ENCODE results near the gene ADGRA3. TPM values are rescaled to one million over a fixed set of nuclear protein-coding genes. Genes with fewer than 3 reads are reported as not detected.

ADGRA3 gene
- total RNA-seq, 2 donors from 2014 or later: 32.0 to 33.8 TPM

DNA sequence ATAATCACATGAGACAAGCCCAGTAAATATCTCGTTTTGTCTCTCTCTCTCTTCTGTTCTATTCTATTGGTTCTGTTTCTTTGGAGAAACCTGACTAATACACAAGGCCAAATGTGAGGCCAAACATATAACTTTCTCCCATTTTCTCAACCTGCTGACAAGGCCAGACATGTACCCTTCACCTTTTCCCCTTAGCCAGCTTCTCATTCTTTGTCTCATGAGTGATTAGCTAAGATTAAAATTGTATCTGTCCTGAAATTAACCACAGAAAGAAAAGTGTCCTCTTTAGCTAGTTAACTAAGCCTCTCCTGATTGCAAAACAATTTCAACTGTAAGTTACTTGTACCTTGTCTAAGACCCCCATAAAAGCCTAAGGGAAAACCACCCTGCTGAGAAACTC is 18.5 kb upstream of the ADGRA3 start:
- no peak for DNase-seq (ENCODE audit: low spot score)
- no peak overlapping the region for H3K27ac ChIP-seq
- no peaks in the 10 kb centered on the region for H3K4me1 ChIP-seq (replicated peaks)
- no peaks in the 10 kb centered on the region for H3K27me3 ChIP-seq (replicated peaks; ENCODE audit: insufficient read depth)
- H3K4me3 ChIP-seq: no peak overlapping the region
- H3K36me3 ChIP-seq: no peaks in the 10 kb centered on the region
- TF ChIP-seq POLR2AphosphoS5 (IDR thresholded peaks at IDR 0.05): no peak
- no peak for TF ChIP-seq POLR2A (IDR thresholded peaks at IDR 0.05)
- TF ChIP-seq, protein P1, sequence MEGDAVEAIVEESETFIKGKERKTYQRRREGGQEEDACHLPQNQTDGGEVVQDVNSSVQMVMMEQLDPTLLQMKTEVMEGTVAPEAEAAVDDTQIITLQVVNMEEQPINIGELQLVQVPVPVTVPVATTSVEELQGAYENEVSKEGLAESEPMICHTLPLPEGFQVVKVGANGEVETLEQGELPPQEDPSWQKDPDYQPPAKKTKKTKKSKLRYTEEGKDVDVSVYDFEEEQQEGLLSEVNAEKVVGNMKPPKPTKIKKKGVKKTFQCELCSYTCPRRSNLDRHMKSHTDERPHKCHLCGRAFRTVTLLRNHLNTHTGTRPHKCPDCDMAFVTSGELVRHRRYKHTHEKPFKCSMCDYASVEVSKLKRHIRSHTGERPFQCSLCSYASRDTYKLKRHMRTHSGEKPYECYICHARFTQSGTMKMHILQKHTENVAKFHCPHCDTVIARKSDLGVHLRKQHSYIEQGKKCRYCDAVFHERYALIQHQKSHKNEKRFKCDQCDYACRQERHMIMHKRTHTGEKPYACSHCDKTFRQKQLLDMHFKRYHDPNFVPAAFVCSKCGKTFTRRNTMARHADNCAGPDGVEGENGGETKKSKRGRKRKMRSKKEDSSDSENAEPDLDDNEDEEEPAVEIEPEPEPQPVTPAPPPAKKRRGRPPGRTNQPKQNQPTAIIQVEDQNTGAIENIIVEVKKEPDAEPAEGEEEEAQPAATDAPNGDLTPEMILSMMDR (IDR thresholded peaks at IDR 0.05): no peak
- no peaks in the 10 kb centered on the region for H3K9me3 ChIP-seq
- 89% methylated on average over 1 of the region's 1 CpG for WGBS
- intact Hi-C loops (cut with DNase I): no loop called here

DNA sequence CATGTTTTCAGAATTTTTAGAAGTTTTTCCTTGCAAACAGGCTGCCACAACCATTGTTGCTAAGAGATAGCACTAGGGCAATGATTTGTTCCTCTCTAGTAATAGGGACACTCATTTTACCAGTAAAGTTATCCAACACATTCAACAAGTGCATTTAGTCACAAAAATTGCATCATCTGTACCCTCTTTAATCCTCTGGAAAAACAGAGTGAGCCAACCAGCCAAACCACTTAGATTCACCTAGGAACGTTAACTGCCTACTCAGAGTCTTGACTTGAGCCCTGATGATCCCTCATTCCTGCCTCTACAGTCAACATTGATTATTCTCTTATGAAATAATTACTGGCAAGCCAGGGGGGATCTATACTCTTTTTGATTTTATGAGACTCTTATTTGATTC is 17.0 kb upstream of the ADGRA3 start:
- no peak for DNase-seq (ENCODE audit: low spot score)
- Histone ChIP-seq H3K9me3 (no peaks in the 10 kb centered on the region), H3K4me3 (no peak overlapping the region), H3K27ac (no peak overlapping the region), H3K27me3 (replicated peaks; ENCODE audit: insufficient read depth) (no peaks in the 10 kb centered on the region), H3K36me3 (no peaks in the 10 kb centered on the region), H3K4me1 (replicated peaks) (no peaks in the 10 kb centered on the region)
- intact Hi-C loops (cut with DNase I): no loop called here
- WGBS: 72% methylated on average over 1 of the region's 1 CpG
- no peak for TF ChIP-seq POLR2A (IDR thresholded peaks at IDR 0.05)
- no peak for TF ChIP-seq POLR2AphosphoS5 (IDR thresholded peaks at IDR 0.05)
- TF ChIP-seq, protein P1 (IDR thresholded peaks at IDR 0.05): no peak

GRCh38 chr4:22532117-22532516 is 16.3 kb upstream of the ADGRA3 start:
- no peaks in the 10 kb centered on the region for H3K36me3 ChIP-seq
- no peaks in the 10 kb centered on the region for H3K4me1 ChIP-seq (replicated peaks)
- intact Hi-C loops (cut with DNase I): no loop called here
- no peak overlapping the region for H3K27ac ChIP-seq
- H3K9me3 ChIP-seq: no peaks in the 10 kb centered on the region
- no peak overlapping the region for H3K4me3 ChIP-seq
- TF ChIP-seq POLR2AphosphoS5 (IDR thresholded peaks at IDR 0.05): no peak
- TF ChIP-seq, protein P1 (IDR thresholded peaks at IDR 0.05): no peak
- no peak for TF ChIP-seq POLR2A (IDR thresholded peaks at IDR 0.05)
- no peak for DNase-seq (ENCODE audit: low spot score)
- WGBS: 76% methylated on average over 1 of the region's 1 CpG
- no peaks in the 10 kb centered on the region for H3K27me3 ChIP-seq (replicated peaks; ENCODE audit: insufficient read depth)

DNA sequence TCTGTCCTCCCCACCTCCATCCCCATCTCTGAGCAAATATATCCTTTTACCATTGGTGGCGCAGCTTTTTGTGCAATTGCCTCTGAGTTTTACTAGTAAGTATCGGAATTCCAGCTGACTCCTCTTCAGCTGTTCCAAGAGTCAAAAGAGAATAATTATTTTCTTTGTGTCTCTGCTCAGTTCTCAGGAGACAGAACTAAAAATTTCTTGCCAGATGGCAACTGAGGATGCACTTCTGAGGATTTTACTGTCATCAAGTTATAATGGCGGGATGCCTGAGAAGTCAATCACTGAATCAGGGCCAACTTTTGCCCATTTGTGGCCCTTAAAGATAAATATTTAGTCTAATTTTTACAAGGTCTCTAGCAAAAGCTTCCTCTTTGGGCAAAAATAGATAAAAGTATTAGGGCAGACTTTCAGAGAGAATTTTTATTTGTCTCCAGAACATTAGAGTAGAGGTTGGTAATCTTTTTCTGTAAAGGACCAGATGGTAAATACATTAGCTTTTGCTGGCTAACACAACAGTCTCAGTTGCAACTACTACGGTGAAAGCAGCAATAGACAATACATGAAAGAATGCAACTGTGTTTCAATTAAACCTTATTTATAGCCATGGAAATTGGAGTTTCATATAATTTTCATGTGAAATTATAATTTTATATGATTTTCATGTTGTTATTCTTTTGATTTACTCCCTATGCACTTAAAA is 15.6 kb upstream of the ADGRA3 start:
- intact Hi-C loops (cut with DNase I): no loop called here
- 19% methylated on average over 4 of the region's 4 CpGs for WGBS
- no peak for DNase-seq (ENCODE audit: low spot score)

More for the DNA sequence above, 15.6 kb upstream of the ADGRA3 start:
- H3K36me3 ChIP-seq: no peaks in the 10 kb centered on the region
- TF ChIP-seq POLR2A (IDR thresholded peaks at IDR 0.05) (no peak), POLR2AphosphoS5 (IDR thresholded peaks at IDR 0.05) (no peak)
- TF ChIP-seq, protein P1 (IDR thresholded peaks at IDR 0.05): no peak
- H3K4me3 ChIP-seq: no peak overlapping the region
- H3K27ac ChIP-seq: no peak overlapping the region
- H3K9me3 ChIP-seq: no peaks in the 10 kb centered on the region
- no peaks in the 10 kb centered on the region for H3K4me1 ChIP-seq (replicated peaks)
- no peaks in the 10 kb centered on the region for H3K27me3 ChIP-seq (replicated peaks; ENCODE audit: insufficient read depth)
